EH (cell line): ENCODE data around the gene MINAR1.

Experiments used
- DNase-seq: peaks from one replicate; pipeline ENCODE4 v3.0.0-alpha.2; 2015; ENCODE audit warnings: low read depth

The MINAR1 gene

GRCh38 chr15:79432345-79433275, 474 bp downstream of the MINAR1 start:
- DNase-seq: no peak

- DNase-seq: no peak
Measured at GRCh38 chr15:79433276-79433990, 1.3 kb downstream of the MINAR1 start.

GRCh38 chr15:79434361-79434760, 2.2 kb downstream of the MINAR1 start:
- DNase-seq: no peak

- DNase-seq: no peak
Measured at GRCh38 chr15:79436037-79436780, 4.1 kb downstream of the MINAR1 start.

- DNase-seq: no peak
Measured at GRCh38 chr15:79437275-79438000, 5.3 kb downstream of the MINAR1 start.

GRCh38 chr15:79439236-79439635, 7.1 kb downstream of the MINAR1 start:
- DNase-seq: no peak

- DNase-seq: no peak
Measured at GRCh38 chr15:79440355-79440908, 8.3 kb downstream of the MINAR1 start.

GRCh38 chr15:79442911-79443310, 10.8 kb downstream of the MINAR1 start:
- DNase-seq: no peak

GRCh38 chr15:79447060-79447459, 14.9 kb downstream of the MINAR1 start:
- no peak for DNase-seq

- peak; percentile 9 for DNase-seq
Measured at GRCh38 chr15:79450648-79451047, 18.5 kb downstream of the MINAR1 start.

- no peak for DNase-seq
Measured at GRCh38 chr15:79451361-79451999, 19.3 kb downstream of the MINAR1 start.

- no peak for DNase-seq
Measured at GRCh38 chr15:79452244-79453051, 20.3 kb downstream of the MINAR1 start.

- no peak for DNase-seq
Measured at GRCh38 chr15:79453446-79453845, 21.3 kb downstream of the MINAR1 start.

GRCh38 chr15:79454063-79454462, 21.9 kb downstream of the MINAR1 start:
- no peak for DNase-seq

GRCh38 chr15:79455361-79455760, 23.2 kb downstream of the MINAR1 start:
- DNase-seq: peak; percentile 5

GRCh38 chr15:79455943-79456342, 23.8 kb downstream of the MINAR1 start:
- no peak for DNase-seq

- DNase-seq: no peak
Measured at GRCh38 chr15:79458491-79458890, 26.4 kb downstream of the MINAR1 start.

GRCh38 chr15:79459666-79460065, 27.5 kb downstream of the MINAR1 start:
- DNase-seq: no peak

GRCh38 chr15:79463043-79463780, 31.1 kb downstream of the MINAR1 start:
- no peak for DNase-seq
